B cell (primary cell): Measurements from ENCODE around the gene STAG1. TPM values are rescaled to one million over a fixed set of nuclear protein-coding genes. Genes with fewer than 3 reads are reported as not detected.

Source experiments
- ATAC-seq: fragments of 200-7000 bp; cut with Tn5 transposase; one replicate; pipeline ENCODE4 v1.10.0; 2021; ENCODE audit warnings: low read depth, mild to moderate bottlenecking, moderate number of reproducible peaks, moderate library complexity
- CTCF ChIA-PET: fragments of 350-600 bp; sonication (Branson Sonifier 250); formaldehyde crosslinking; loops from one replicate; lab custom pipeline; 2021; ENCODE audit warnings: antibody characterized with exemption, inconsistent platforms; lab: Charles Lee
- POLR2A ChIA-PET: fragments of 350-600 bp; sonication (Branson Sonifier 250); formaldehyde crosslinking; loops from one replicate; lab custom pipeline; 2021; ENCODE audit warnings: antibody characterized with exemption; lab: Charles Lee
- DNase-seq: peaks from one replicate; pipeline ENCODE4 v3.0.0; 2013
- H2AFZ ChIP-seq: 2 replicates; pipeline ENCODE4 v1.6.1; 2012; ENCODE audit warnings: mild to moderate bottlenecking, low read depth, low read length; ENCODE audit not compliant: insufficient read depth, poor library complexity, severe bottlenecking
- H3K27ac ChIP-seq, 2 donors: 1 replicate in 1 of 2; 2 replicates in 1 of 2; pipeline ENCODE4 v1.5.1; 2012 to 2013; ENCODE audit warnings: low read length in 2 of 2, mild to moderate bottlenecking in 2 of 2, moderate library complexity in 1 of 2
- H3K27me3 ChIP-seq, 4 experiments: fragments of 200-600 bp in 1 of 4; sonication (generic) in 1 of 4; replicated peaks in 1 of 4; 1 replicate in 2 of 4; 2 replicates in 2 of 4; pipeline versions ENCODE4 v1.6.1 to v1.7.0; 2013 to 2016; ENCODE audit warnings: low read length in 3 of 4, mild to moderate bottlenecking in 2 of 4, mixed read lengths in 1 of 4, moderate library complexity in 1 of 4; ENCODE audit not compliant: insufficient read depth in 4 of 4, control insufficient read depth in 3 of 4; ENCODE audit errors: control extremely low read depth in 1 of 4
- H3K36me3 ChIP-seq, 2 experiments: replicated peaks in 1 of 2; 1 replicate in 1 of 2; 2 replicates in 1 of 2; pipeline versions ENCODE4 v1.6.1 to v1.7.1; 2013; ENCODE audit warnings: low read length in 1 of 2; ENCODE audit not compliant: insufficient read depth in 2 of 2, control insufficient read depth in 1 of 2; ENCODE audit errors: control extremely low read depth in 1 of 2, extremely low read depth in 1 of 2
- H3K4me1 ChIP-seq, 2 donors: fragments of 200-600 bp in 1 of 2; sonication (generic) in 1 of 2; 1 replicate in 1 of 2; 2 replicates in 1 of 2; pipeline versions ENCODE4 v1.5.1 to v1.6.1; 2013 to 2017; ENCODE audit warnings: low read length in 2 of 2; ENCODE audit not compliant: control insufficient read depth in 2 of 2, insufficient read depth in 2 of 2
- H3K4me2 ChIP-seq: replicated peaks from 2 replicates; pipeline ENCODE3; 2012; ENCODE audit warnings: mild to moderate bottlenecking, low read depth, low read length; ENCODE audit not compliant: poor library complexity, severe bottlenecking
- H3K4me3 ChIP-seq, 5 experiments: fragments of 200-600 bp in 1 of 5; sonication (generic) in 1 of 5; 1 replicate in 3 of 5; 2 replicates in 2 of 5; pipeline versions ENCODE4 v1.5.1 to v1.7.0; 2011 to 2016; ENCODE audit warnings: low read length in 4 of 5, mild to moderate bottlenecking in 4 of 5, low read depth in 2 of 5, control low read depth in 1 of 5, moderate library complexity in 1 of 5; ENCODE audit not compliant: insufficient read depth in 1 of 5; ENCODE audit errors: control extremely low read depth in 1 of 5, extremely low read depth in 1 of 5
- H3K79me2 ChIP-seq: fragments of 200-600 bp; sonication (generic); one replicate; pipeline ENCODE4 v1.6.0; 2016; ENCODE audit warnings: low read length; ENCODE audit not compliant: control insufficient read depth, insufficient read depth
- H3K9ac ChIP-seq: fragments of 200-600 bp; sonication (generic); 2 replicates; pipeline ENCODE4 v1.6.1; 2017; ENCODE audit warnings: mild to moderate bottlenecking, low read length, moderate library complexity
- H3K9me3 ChIP-seq, 3 donors: one replicate each; pipeline versions ENCODE4 v1.6.1 to v1.7.1; 2013; ENCODE audit warnings: low read length in 2 of 3; ENCODE audit not compliant: control insufficient read depth in 2 of 3, insufficient read depth in 1 of 3; ENCODE audit errors: control extremely low read depth in 1 of 3
- H4K20me1 ChIP-seq: 2 replicates; pipeline ENCODE4 v1.6.0; 2012; ENCODE audit warnings: mild to moderate bottlenecking, low read length; ENCODE audit not compliant: insufficient read depth, control insufficient read depth, poor library complexity, severe bottlenecking
- H3K27ac Mint-ChIP-seq: one replicate; pipeline ENCODE4 v1.8.0; 2021; ENCODE audit warnings: mixed read lengths
- H3K27me3 Mint-ChIP-seq: one replicate; pipeline ENCODE4 v1.8.0; 2021; ENCODE audit warnings: mixed read lengths
- H3K4me1 Mint-ChIP-seq: one replicate; pipeline ENCODE4 v1.8.0; 2021; ENCODE audit warnings: mixed read lengths
- H3K4me3 Mint-ChIP-seq: one replicate; pipeline ENCODE4 v1.8.0; 2021; ENCODE audit warnings: mixed read lengths
- H3K9me3 Mint-ChIP-seq: one replicate; pipeline ENCODE4 v1.8.0; 2022; ENCODE audit warnings: mixed read lengths; ENCODE audit not compliant: insufficient read depth
- CTCF ChIP-seq: fragments of 200-600 bp; IDR thresholded peaks from one replicate; pipeline ENCODE4 v1.8.0; 2022; ENCODE audit warnings: antibody characterized with exemption, mild to moderate bottlenecking
- EZH2 ChIP-seq: IDR thresholded peaks from 2 replicates; pipeline ENCODE4 v1.6.1; 2012; ENCODE audit warnings: borderline replicate concordance, low read depth, mild to moderate bottlenecking, moderate library complexity, low read length; ENCODE audit not compliant: insufficient read depth, poor library complexity, severe bottlenecking
- WGBS: methylation state at CpG from one replicate; pipeline ENCODE4 v1.1.5; 2013; ENCODE audit warnings: missing lambda C conversion rate; ENCODE audit not compliant: insufficient coverage; 5-methylcytosine and 5-hydroxymethylcytosine counted together
- intact Hi-C: fragments of 100-400 bp; cut with micrococcal nuclease; formaldehyde crosslinking; loops from one replicate; pipeline ENCODE4 v1.10.0; 2022
- polyA plus RNA-seq: library from polyadenylated mRNA; depleted of rRNA; stranded (reverse); fragments of >200 nt; gene quantifications from 2 replicates; pipeline ENCODE4 v1.2.3, GENCODE V29; 2012
- total RNA-seq, 2 donors: library from RNA; stranded (reverse); fragments of 120-200 nt in 1 of 2; gene quantifications; 1 replicate in 1 of 2; 2 replicates in 1 of 2; pipeline versions ENCODE4 v1.2.3 to v1.2.4, GENCODE V29; 2013 to 2022

STAG1 gene
- total and polyA plus RNA-seq, 2 donors (not counting 1 experiment from before 2014, with no cell fraction given): 9.2 to 77.0 TPM

GRCh38 chr3:136792556-136793330 is 40.6 kb upstream of the STAG1 start:
- intact Hi-C loops: no loop called here
- no peak overlapping the region for H3K27ac Mint-ChIP-seq
- no peak for DNase-seq
- H3K9me3 ChIP-seq: no peaks in the 10 kb centered on the region
- no peak overlapping the region for H3K4me3 ChIP-seq
- no CpG with 5 or more reads among the region's 4 CpGs for WGBS
- no peak overlapping the region for H3K27ac ChIP-seq
- no peak overlapping the region for H3K4me2 ChIP-seq
- H3K9ac ChIP-seq: no peak overlapping the region
- H3K27me3 Mint-ChIP-seq: peaks cover 12% of the 10 kb centered on the region
- no peak overlapping the region for H3K4me3 Mint-ChIP-seq
- H4K20me1 ChIP-seq: no peaks in the 10 kb centered on the region
- no peak for TF ChIP-seq EZH2
- no peak for TF ChIP-seq CTCF
- CTCF ChIA-PET: interaction anchor here (2.0 kb wide), 1 partner anchor 40 kb away, joined by 7 read pairs; no protein-coding TSS in a partner anchor
- peaks cover 0 to 4% (median 1%) of the 10 kb centered on the region in 4 experiments for H3K27me3 ChIP-seq
- H3K4me1 ChIP-seq: peaks cover 0 to 4% of the 10 kb centered on the region in 2 donors
- H3K4me1 Mint-ChIP-seq: peaks cover 3% of the 10 kb centered on the region
- H3K36me3 ChIP-seq: no peaks in the 10 kb centered on the region
- H2AFZ ChIP-seq: no peak overlapping the region
- ATAC-seq: no peak
- no peaks in the 10 kb centered on the region for H3K79me2 ChIP-seq
- POLR2A ChIA-PET: no interaction called here
- H3K9me3 Mint-ChIP-seq: no peaks in the 10 kb centered on the region

- H4K20me1 ChIP-seq: no peaks in the 10 kb centered on the region
- H3K4me3 Mint-ChIP-seq: no peak overlapping the region
- no peak overlapping the region for H3K9ac ChIP-seq
- no peak overlapping the region for H3K4me3 ChIP-seq
- peaks cover 12% of the 10 kb centered on the region for H3K27me3 Mint-ChIP-seq
- H3K27ac Mint-ChIP-seq: no peak overlapping the region
- ChIA-PET POLR2A (no interaction called here), CTCF (no interaction called here)
- peaks cover 3% of the 10 kb centered on the region for H3K4me1 Mint-ChIP-seq
- H3K4me1 ChIP-seq: peaks cover 0 to 4% of the 10 kb centered on the region in 2 donors
- ATAC-seq (no peak), DNase-seq (no peak)
- no peaks in the 10 kb centered on the region for H3K79me2 ChIP-seq
- no peak overlapping the region for H3K4me2 ChIP-seq
- no peaks in the 10 kb centered on the region for H3K36me3 ChIP-seq
- H3K9me3 Mint-ChIP-seq: no peaks in the 10 kb centered on the region
- H3K9me3 ChIP-seq: no peaks in the 10 kb centered on the region
- H2AFZ ChIP-seq: no peak overlapping the region
- TF ChIP-seq CTCF (no peak), EZH2 (no peak)
- intact Hi-C loops: no loop called here
- H3K27ac ChIP-seq: no peak overlapping the region
- 91% methylated on average over 3 of the region's 3 CpGs for whole genome bisulfite sequencing
- H3K27me3 ChIP-seq: peaks cover 0 to 4% (median 1%) of the 10 kb centered on the region in 4 experiments
These were observed 38.6 kb upstream of the STAG1 start for GRCh38 chr3:136790786-136791185.
